CD4-positive, alpha-beta T cell treated with Interleukin-4 for 4 hours (primary cell): ENCODE results near the gene CECR2.
A peak's percentile ranks its signal among the peaks of the same experiment; 100 is the strongest.
"Not testable (repeated sequence)": the region's sequence is repeated elsewhere in the genome, so short reads cannot be mapped to it uniquely, and the experiment has no call there.

ENCODE experiments used
- DNase-seq: peaks from one replicate; pipeline ENCODE4 v3.0.0-alpha.2; 2020

The CECR2 gene

DNA sequence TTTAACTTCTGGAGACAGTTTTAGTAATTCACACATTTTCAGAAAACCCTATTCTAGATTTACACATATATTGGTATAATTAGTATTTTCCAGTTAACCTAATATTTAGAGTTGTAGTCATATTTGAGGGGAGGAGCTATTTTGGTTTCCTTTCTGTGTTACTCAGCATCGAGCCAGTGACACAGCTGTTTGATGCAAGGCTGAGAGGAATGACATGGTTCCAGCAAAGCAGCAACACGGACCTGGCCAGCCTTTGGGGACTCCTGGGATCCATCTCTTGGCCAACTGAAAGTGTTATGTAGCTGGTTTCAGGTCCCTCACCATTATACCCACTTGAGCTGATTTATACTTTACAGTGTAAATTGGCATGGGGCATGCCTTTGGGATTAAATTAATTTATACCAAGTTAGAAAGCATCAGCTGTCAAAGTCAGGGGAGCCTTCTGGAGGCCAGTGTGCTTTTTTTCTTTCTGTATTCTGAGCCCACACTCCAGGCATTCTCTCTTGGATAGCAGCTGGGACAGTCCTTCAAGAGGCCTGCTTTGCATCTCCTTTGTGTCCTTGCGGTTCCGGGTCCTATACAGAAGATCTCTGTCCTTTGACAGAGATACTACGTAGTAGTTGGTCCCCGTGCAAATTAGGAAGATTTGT, 102.8 kb downstream of the CECR2 start:
- DNase-seq = no peak

DNA sequence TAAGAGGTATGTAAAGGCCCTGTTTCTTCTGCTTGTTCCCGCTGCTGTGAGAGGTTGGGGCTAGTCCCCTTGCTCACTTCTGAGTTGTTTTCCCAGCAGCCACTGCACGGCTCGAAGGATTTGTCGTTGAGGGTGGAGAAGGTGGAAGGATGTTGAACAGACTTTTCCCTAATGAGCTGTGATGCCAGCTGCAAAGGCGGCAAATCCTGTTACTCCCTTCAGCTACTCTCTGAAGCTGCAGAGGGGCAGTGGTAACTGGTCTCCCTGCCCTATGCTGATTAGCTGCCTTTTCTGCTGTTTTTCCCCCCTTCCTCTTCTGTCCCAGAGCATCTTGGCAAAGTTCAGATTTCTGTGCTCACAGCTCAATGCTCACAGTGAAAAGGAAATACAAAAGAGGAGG, 103.7 kb downstream of the CECR2 start:
- DNase-seq = no peak

DNA sequence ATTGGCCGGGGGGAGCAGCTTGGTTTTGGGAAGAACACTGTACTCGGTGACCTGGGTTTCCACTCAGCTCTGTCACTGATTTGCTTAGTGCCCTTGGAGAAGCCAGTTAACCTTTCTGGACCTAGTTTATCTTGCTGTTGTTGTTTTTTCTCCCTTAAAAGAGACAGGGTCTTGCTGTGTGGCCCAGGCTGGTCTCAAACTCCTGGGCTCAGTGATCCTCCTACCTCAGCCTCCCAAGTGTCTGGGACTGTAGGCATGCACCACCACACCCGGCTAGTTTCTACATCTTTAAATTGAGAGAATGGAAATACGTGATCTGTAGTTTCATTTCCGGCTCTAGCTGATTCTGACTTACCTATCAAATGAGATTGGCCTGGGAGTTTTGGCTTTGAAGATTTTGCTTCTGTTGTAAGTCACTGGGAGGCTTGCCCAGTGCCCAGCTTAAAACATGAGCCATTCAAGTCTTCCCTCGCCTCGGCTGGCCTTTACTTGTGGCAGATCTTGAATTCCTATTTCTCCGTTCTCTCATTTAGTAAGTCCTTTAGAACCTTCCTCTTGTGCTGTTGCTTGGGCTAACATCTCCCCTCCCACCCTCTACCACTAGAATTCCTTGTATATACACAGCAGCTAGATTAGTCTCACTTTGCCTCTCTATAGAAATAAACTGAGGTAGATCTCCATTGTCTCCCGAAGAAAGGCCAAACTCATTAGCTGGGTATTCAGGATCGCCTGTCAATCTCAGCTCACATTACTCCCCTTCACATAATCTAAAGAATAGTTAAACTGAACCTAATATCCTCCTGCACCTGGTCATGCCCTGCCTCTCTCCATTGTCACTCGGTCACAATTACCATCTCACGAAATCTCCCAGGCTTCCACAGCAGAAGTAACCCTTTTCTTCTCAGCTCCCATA, 106.3 kb downstream of the CECR2 start:
- DNase-seq = no peak

DNA sequence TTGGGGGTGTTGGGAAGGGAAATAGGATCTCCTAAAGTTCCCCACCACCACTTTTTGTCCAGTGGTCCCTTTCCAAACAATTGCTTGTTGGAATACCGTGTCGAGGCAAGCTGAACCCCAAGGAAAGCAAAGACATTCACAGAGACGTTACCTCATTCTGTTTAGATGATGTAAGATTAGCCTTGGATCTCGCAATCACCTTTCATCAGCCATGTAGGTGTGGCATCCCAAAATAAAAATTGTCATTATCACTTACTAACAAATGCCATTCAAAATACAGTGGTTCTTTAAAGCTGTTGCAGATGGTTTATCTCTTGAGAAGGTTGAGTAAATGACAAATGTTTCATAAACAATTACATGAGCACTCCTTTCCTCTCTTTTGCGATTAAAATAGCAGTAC, 107.6 kb downstream of the CECR2 start:
- DNase-seq = no peak

DNA sequence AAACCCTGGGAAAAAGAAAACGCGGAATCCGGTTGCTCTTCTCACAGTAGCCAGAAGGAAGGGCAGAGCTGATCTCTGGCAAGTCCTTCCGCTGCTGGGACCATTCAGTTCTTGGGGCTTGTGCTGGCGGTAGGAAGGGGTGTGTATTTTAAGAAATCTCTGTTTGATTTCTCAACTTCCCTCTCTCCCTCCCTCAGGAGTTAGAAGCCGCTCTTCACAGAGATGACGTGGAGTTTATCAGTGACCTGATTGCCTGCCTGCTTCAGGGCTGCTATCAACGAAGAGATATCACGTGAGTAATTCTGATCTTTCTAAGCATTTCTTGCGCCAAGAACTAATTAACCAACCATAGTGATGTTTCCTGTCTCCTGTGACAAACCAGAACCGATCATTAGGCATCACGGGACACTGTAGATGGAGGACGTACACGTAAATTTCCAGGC, 108.2 kb downstream of the CECR2 start:
- DNase-seq = no peak

DNA sequence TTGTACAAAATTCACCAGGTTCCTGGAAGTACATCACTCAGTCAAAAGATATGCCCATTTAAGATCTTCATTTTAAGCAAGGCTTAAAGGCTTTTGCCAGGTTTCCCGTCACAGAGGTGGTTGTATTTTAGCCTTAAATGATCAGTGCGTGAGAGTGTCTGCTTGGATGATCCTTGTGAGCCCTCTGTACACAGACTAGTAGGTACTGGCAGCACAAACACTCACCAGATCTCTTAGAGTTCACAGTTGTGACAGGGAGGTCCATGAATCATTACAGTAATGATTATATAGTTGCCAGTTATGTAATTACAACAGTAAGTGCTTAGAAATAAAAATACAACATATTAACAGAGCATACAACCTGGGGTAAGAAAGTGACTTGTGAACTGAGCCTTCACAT, 109.9 kb downstream of the CECR2 start:
- no peak for DNase-seq

DNA sequence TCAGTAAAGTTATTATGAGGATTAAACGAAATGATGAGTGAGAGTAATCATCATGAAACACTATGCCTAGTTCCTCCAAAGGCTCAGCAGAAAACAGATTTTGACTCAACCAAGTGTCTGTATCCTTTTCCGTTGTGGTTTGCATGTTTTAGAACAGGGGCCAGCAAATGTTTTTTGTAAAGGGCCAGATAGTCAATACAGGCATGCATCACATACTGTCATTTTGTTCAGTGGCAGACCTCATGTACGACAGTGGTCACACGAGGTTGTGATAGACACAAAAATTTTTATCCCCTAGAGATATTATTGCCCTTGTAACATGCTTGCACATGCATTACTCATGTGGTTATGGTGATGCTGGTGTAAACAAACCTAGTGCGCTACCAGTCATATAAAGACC, 112.2 kb downstream of the CECR2 start:
- DNase-seq = no peak

DNA sequence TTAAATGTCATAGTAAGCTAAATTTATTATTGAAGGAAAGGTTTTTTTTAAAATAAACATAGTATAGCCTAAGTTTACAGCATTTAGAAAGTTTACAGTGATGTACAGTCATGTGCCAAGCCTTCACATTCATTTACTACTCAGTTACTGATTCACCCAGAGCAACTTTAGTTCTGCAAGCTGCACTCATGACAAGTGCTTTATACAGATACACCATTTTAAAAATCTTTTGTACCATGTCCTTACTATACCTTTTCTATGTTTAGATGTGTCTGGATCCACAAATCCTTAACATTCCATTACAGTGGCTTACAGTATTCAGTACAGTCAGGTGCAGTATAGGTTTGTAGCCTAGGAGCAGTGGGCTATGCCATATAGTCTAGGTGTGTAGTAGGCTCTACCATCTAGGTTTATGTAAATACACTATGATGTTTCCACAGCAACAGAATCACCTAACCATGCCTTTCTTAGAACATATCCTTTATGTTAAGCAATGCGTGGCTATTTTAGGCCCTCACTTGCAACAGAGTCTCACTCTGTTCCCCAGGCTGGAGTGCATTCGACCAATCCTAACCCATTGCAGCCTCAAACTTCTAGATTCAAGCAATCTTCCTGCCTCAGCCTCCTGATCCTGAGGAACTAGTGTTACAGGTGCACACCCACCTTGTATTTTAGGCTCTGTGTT, 114.6 kb downstream of the CECR2 start:
- no peak for DNase-seq

DNA sequence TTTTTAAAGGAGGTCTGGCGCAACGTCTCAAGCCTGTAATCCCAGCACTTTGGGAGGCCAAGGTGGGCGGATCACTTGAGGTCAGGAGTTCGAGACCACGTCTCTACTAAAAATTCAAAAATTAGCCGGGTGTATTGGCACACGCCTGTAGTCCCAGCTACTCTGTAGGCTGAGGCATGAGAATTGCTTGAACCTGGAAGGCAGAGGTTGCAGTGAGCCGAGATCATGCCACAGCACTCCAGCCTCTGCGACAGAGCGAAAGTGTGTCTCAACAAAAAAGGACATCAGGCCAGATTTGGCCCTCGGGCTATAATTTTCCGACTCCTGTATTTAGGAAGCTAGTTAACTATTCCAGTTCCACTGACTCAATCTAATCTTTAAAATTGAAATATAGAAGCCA, 115.3 kb downstream of the CECR2 start:
- no peak for DNase-seq

DNA sequence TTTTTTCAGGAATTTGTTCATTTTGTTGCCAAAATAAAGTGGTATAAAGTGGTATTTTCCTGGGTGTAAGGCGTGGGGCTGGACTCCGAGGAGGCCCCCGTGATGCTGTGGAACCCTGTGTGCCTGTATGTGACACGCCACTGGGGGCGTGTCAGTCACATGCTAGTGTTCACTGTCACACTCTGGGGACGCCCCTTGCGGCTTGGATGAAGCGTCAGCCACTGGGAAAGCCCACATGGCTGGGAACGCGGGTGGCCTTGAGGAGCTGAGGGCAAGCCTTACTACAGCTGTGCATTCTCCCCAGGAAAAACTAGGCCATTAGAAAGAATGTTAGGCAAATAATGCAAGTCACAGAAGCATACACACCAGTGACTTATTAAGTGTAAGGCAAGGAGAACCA, 117.1 kb downstream of the CECR2 start:
- DNase-seq = no peak

DNA sequence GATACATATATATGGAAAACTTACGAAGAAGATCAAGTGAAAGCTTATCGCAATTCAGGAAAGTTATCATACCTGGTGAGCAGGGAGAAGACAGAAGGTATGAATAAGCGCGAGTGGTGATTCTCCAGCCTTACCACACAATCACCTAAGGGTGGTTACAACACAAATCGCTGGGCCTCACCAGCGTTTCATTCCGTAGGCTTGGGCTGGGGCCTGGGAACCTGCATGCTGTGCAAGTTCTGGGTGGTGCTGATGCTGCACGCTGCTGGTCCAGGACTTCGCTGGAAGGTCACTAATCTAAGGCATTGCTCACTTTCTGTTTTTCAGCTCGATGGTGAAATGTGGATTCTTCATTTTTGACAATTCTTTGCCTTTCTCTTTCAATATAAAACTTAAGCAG, 117.5 kb downstream of the CECR2 start:
- no peak for DNase-seq

DNA sequence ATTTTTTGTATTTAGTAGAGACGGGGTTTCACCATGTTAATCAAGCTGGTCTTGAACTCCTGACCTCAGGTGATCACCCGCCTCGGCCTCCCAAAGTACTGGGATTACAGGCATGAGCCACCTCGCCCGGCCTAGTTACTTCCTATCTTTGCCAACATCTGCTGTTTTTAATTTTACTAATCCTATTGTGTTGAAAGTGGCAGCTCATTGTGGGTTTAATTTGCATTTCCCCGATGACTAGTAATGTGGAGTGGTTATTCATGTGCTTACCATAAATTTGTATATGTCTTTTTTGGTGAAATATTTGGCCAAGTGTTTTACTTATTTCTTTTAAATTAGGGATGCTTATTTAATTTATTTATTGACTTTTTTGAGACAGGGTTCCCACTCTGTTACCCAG, 119.8 kb downstream of the CECR2 start:
- no peak for DNase-seq

DNA sequence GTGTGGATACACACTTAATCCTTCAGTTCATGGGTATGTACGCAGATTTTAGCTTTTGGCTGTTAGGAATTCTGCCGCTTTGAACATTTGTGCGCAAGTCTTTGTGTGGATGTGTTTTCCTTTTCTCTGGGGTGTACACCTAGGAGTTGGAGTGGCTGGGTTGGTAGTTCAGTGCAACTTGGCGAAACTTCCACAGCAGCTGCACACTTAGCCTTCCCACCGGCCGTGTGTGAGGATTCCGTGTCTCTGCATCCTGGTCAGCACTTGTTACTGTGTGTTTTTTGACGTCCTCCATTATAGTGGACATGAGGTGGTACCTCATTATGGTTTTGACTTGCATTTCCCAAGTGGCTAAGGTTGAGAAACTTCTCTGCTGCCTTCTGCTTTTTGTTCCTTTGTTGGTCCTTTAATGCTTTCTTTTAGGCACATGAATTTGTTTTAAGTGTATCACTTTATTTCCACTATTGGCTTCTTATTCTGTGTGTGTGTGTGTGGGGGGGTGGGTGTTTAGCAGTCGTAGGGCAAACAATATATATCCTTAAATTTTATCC, 121.9 kb downstream of the CECR2 start:
- no peak for DNase-seq

DNA sequence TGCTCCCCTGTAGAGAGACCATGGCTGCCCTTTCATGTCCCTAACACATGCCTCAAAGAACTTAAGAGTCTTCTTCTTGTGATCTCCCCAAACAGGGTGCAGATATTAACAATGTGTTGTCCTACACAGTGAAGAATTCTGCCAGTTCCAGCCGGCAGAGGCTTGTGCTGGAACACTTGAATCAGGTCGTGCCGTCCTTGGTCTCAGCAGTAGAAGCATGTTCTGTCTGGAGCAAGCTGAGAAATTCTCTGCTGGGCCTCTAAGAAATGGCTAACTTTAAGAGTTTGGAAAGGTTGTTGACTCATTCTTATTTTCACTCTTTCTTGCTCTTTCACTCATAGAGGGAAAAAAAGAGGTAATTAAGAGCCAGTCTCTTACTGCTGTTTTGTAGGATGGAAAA, 123.0 kb downstream of the CECR2 start:
- DNase-seq = no peak

DNA sequence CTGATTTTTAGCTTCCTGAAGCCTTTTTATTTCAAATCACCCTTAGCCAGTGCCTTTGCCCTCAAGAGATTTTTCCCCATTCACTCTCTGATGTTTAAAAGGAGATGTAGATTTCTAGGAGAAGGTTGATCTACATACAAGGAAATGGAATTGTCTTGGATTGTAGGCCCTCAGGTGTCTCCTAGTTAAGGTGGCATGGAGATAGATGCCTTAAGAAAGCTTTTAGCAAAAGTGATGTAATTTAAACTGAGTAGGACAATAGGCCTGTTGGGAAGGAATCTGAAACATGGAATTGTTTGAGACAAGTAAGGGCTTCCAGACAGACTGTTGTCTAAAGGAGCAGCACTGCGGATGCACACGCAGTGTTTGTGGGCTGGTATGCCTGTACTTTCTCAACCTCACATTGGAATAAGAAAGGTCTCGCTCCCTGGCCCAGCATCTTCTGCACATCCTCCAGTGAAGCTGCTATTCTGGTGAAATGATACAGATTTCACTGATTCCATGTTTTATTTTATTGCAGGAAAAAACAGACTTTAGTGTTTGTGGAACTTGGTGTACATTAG, 124.2 kb downstream of the CECR2 start:
- no peak for DNase-seq

DNA sequence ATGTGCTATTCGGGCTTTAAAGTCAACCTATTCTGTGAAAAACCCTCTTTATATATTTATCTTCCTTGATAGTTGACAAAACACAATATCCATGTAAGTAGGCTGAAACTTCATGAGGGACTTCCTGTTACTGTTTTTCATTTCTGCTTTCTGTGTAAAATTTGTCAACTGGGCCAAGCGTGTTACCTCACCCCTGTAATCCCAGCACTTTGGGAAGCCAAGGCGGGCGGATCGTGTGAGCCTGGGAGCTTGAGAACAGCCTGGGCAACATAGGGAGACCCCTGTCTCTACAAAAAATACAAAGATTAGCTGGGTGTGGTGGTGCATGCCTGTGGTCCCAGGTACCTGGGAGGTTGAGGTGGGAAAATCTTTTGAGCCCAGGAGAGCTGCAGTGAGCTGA, 127.6 kb downstream of the CECR2 start:
- DNase-seq = no peak

DNA sequence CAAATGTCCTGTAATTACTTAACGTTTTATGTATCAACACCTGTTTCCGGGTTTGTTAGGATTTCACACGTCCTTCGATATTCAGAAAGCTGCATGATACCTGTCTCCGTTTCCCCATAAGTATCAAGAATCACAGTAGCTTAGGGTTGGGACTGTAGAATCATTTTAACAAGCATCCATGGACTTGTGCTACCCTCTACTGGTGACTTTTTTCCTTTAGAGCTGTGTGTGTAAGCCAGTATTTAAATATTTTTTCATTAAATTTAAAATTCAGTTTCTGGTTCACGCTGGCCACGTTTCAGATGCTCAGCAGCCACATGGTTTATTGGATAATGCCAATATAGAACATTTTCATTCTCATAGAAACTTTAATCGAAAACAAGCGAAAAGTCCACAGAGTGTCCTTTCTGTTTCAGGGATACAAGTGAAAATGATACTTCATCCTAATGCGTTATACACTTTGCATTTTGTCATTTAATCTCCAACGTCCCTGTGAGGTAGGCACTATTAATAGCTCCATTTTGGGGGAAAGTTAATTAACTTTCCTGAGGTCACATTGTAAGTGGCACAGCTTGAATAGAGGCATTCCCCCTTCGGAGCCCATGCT, 132.5 kb downstream of the CECR2 start:
- DNase-seq = peak; percentile 60

DNA sequence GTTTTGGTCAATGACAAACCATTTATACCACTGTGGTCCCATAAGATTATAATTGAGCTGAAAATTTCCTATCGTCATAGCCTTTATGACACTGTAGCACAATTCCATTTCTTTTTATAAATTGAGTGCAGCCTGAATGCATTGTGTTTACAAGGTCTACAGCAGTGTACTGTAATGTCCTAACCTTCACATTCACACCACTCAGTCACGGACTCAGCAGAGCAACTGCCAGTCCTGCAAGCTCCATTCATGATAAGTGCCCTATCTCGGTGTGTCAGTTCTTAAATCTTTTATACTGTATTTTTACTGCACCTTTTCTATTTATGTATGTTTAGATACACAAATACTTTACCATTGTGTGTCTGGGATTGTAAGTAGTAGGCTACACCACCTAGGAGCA, 138.8 kb downstream of the CECR2 start:
- DNase-seq = no peak

DNA sequence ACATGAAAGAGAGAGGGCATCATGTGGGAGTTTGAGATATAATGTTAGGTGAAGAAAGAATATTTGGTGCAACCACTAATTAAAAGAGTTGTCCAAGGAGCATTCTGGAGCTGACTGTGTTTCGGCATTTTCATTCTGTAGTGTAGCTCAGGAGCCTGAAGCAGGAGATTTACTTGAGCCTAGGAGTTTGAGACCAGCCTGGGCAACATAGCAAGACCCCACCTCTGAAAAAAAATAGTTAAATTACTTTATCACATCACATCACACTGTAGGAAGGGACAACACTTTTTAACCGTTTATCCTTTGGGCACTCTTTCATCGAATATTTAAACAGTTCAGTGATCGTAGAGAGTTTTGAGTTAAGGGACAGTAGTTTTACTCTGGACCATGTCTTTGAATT, 143.7 kb downstream of the CECR2 start:
- no peak for DNase-seq

DNA sequence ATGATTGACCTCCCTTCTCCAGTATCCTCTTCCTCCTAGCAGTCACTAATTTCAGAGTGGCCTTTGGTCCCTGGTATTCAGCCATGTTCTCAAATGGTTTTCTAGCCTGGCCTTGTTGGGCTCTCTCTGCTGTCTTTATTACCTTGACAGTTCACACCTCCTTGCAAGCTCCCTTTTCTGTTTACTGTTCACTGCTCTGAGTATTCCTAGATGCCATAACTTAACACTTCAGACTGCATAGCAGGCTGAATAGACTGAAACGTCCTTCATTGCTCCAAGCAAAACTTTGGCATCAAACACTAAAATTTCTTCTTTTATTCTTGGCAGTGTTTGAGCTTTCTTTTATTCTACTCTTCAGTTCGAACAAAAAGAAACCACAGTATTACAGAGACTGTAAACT, 144.4 kb downstream of the CECR2 start:
- DNase-seq = no peak

DNA sequence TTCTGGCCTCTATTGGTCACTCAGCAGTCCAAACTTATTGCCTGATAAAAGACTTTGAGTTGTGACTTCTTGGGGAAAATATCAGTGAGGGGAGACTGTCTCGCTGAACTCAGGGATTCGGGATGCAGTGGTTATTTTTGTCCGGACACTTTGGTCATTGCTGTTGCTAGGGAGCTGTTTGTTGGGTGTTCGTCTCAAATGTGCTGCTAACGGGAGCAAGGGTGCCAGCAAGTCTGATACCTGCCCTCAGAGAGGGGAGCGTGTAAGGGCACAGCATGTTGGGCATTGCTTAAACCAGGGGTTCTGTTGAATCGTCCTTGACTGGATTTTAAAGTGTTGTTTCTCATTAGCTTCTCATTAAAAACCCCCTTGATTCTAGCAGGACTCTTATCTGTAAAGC, 144.8 kb downstream of the CECR2 start:
- no peak for DNase-seq

DNA sequence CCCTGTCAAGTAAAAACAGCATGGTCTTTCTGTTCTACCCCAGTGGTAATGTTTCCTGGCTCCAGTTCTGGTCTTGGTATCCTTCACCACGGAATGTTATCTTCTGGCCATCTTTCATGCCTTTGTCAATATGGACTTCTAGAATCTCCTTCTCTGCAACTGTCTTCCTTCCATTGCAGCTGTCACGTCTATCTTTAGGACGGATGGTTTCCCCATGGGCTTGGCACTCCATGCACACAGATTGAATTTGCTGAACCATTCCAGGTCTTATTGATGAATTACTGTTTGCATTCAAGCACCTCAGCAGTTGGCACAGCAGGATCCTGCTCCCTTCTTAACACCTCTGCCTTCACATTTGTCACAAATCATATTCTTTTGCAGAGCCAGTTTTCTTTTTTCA, 149.1 kb downstream of the CECR2 start:
- no peak for DNase-seq

DNA sequence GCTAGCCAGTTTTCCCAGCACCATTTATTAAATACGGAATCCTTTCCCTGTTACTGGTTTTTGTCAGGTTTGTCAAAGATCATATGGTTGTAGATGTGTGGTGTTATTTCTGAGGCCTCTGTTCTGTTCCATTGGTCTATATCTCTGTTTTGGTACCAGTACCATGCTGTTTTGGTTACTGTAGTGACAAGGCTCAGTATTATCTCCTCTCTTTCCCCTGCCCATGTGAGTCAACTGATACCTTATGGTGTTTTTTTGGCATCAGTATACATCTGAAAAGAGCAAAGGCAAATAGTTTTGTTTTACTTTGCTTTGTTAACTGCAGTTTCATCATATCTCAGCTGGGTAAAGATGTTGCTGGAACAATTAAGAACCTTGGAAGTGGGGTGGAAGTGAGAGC, 152.7 kb downstream of the CECR2 start:
- DNase-seq = not testable (repeated sequence)
